Body of pancreas (tissue), 4 donors: ENCODE measurements around the gene PSMC3.

Source experiments
- POLR2A ChIP-seq, 3 donors: fragments of 450-650 bp; IDR thresholded peaks; one replicate each; pipeline ENCODE4 v1.6.1; 2016; ENCODE audit warnings: antibody characterized with exemption in 3 of 3, mild to moderate bottlenecking in 2 of 3
- TF ChIP-seq, protein P1 (sequence below), 7 experiments: fragments of 450-650 bp in 4 of 7; fragments of 200-600 bp in 3 of 7; sonication (generic) in 3 of 7; IDR thresholded peaks; one replicate each; pipeline ENCODE4 v1.5.1; 2016 to 2019; ENCODE audit warnings: antibody characterized with exemption in 7 of 7

DNA sequence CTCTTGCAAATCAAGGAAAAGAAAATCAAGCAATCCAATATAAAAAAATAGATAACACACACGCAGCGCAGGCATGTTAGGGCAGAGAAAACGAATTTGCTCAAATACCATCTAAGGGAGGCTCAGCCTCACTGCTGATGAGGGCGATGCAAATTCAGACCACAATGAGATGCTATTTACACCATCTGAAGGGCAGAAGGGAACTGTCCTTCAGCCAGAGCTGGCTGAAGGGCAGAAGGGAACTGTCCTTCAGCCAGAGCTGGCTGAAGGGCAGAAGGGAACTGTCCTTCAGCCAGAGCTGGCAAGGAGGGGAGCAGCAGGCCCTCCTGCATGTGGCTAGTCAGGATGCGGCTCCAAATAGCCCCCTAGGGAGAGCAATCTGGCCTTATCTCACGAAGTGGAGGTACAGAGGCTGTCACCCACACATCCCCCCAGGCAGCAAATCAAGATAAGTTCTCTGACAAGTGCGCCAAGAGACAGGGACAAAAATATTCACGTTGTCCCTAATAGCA is 25.4 kb downstream of the PSMC3 start:
- TF ChIP-seq, protein P1, sequence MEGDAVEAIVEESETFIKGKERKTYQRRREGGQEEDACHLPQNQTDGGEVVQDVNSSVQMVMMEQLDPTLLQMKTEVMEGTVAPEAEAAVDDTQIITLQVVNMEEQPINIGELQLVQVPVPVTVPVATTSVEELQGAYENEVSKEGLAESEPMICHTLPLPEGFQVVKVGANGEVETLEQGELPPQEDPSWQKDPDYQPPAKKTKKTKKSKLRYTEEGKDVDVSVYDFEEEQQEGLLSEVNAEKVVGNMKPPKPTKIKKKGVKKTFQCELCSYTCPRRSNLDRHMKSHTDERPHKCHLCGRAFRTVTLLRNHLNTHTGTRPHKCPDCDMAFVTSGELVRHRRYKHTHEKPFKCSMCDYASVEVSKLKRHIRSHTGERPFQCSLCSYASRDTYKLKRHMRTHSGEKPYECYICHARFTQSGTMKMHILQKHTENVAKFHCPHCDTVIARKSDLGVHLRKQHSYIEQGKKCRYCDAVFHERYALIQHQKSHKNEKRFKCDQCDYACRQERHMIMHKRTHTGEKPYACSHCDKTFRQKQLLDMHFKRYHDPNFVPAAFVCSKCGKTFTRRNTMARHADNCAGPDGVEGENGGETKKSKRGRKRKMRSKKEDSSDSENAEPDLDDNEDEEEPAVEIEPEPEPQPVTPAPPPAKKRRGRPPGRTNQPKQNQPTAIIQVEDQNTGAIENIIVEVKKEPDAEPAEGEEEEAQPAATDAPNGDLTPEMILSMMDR (IDR thresholded peaks at IDR 0.05) = no peak
- TF ChIP-seq POLR2A (IDR thresholded peaks at IDR 0.05) = no peak
